GM10266 (cell line): ENCODE measurements around the gene CD109.

ENCODE experiments used
- DNase-seq: peaks from one replicate; pipeline ENCODE4 v3.0.0; 2012; ENCODE audit errors: extremely low spot score
- CTCF ChIP-seq: IDR thresholded peaks from 2 replicates; pipeline ENCODE4 v1.5.1; 2012; ENCODE audit warnings: mild to moderate bottlenecking, low read depth; ENCODE audit not compliant: control insufficient read depth, insufficient read depth; ENCODE audit errors: missing control alignments

Gene CD109

GRCh38 chr6:73691512-73691911 is 4.5 kb upstream of the CD109 start:
- no peak for TF ChIP-seq CTCF
- DNase-seq = no peak

- no peak for TF ChIP-seq CTCF
- DNase-seq = no peak
Measured at GRCh38 chr6:73694711-73695411, 1.1 kb upstream of the CD109 start.

- TF ChIP-seq CTCF = no peak
- no peak for DNase-seq
Measured at GRCh38 chr6:73696966-73697655, 1.1 kb downstream of the CD109 start.

- no peak for TF ChIP-seq CTCF
- DNase-seq = no peak
Measured at GRCh38 chr6:73699676-73700459, 3.9 kb downstream of the CD109 start.

- no peak for TF ChIP-seq CTCF
- no peak for DNase-seq
Measured at GRCh38 chr6:73702444-73702843, 6.4 kb downstream of the CD109 start.

GRCh38 chr6:73703466-73703865 is 7.5 kb downstream of the CD109 start:
- TF ChIP-seq CTCF = no peak
- DNase-seq = no peak

- no peak for DNase-seq
- TF ChIP-seq CTCF = no peak
Measured at GRCh38 chr6:73704260-73704659, 8.3 kb downstream of the CD109 start.
